Neuronal stem cell (in vitro differentiated cells): ENCODE measurements around the gene TADA2B.

Experiments used
- DNase-seq: peaks from one replicate; pipeline ENCODE4 v3.0.0-alpha.2; 2013; ENCODE audit warnings: low spot score
- H2AFZ ChIP-seq: one replicate; pipeline ENCODE4 v1.6.1; 2013; ENCODE audit warnings: mild to moderate bottlenecking, low read length, inconsistent platforms
- H2AK5ac ChIP-seq: 2 replicates; pipeline ENCODE4 v1.6.1; 2013; ENCODE audit warnings: low read depth, mild to moderate bottlenecking, inconsistent platforms, low read length, moderate library complexity, mixed read lengths
- H2BK120ac ChIP-seq: 2 replicates; pipeline ENCODE4 v1.6.1; 2013; ENCODE audit warnings: low read depth, mild to moderate bottlenecking, inconsistent platforms, low read length, moderate library complexity, mixed read lengths
- H2BK12ac ChIP-seq: one replicate; pipeline ENCODE4 v1.6.1; 2013; ENCODE audit warnings: low read length, inconsistent platforms
- H2BK15ac ChIP-seq: 2 replicates; pipeline ENCODE4 v1.6.1; 2013; ENCODE audit warnings: mild to moderate bottlenecking, low read length, inconsistent platforms, mixed read lengths
- H2BK5ac ChIP-seq: one replicate; pipeline ENCODE4 v1.6.1; 2013; ENCODE audit warnings: inconsistent platforms, mild to moderate bottlenecking, low read length, moderate library complexity
- H3K14ac ChIP-seq: one replicate; pipeline ENCODE4 v1.6.1; 2013; ENCODE audit warnings: low read length, inconsistent platforms
- H3K18ac ChIP-seq: 2 replicates; pipeline ENCODE4 v1.6.1; 2013; ENCODE audit warnings: low read length, inconsistent platforms
- H3K23ac ChIP-seq: 2 replicates; pipeline ENCODE4 v1.6.1; 2013; ENCODE audit warnings: low read depth, mild to moderate bottlenecking, mixed read lengths, low read length, inconsistent platforms; ENCODE audit not compliant: poor library complexity
- H3K27ac ChIP-seq: replicated peaks from 3 replicates; pipeline ENCODE4 v1.5.1; 2013; ENCODE audit warnings: low read length, inconsistent platforms
- H3K27me3 ChIP-seq, 3 experiments: 2 replicates each; pipeline ENCODE4 v1.6.1; 2013; ENCODE audit warnings: low read length in 3 of 3, mild to moderate bottlenecking in 2 of 3, inconsistent platforms in 1 of 3, low read depth in 1 of 3, mixed read lengths in 1 of 3, moderate library complexity in 1 of 3; ENCODE audit not compliant: control insufficient read depth in 3 of 3, insufficient read depth in 3 of 3
- H3K36me3 ChIP-seq, 2 donors: replicated peaks in 1 of 2; 2 replicates each; pipeline ENCODE4 v1.6.1; 2013; ENCODE audit warnings: low read length in 2 of 2; ENCODE audit not compliant: control insufficient read depth in 2 of 2, insufficient read depth in 2 of 2
- H3K4ac ChIP-seq: 2 replicates; pipeline ENCODE4 v1.6.1; 2013; ENCODE audit warnings: inconsistent platforms, mild to moderate bottlenecking, low read length, moderate library complexity
- H3K4me1 ChIP-seq, 2 donors: 1 replicate in 1 of 2; 2 replicates in 1 of 2; pipeline ENCODE4 v1.6.1; 2013; ENCODE audit warnings: low read length in 2 of 2, low read depth in 1 of 2; ENCODE audit not compliant: control insufficient read depth in 2 of 2, insufficient read depth in 1 of 2
- H3K4me2 ChIP-seq: one replicate; pipeline ENCODE4 v1.6.1; 2013; ENCODE audit warnings: mild to moderate bottlenecking, low read length, inconsistent platforms; ENCODE audit not compliant: insufficient read depth, poor library complexity, severe bottlenecking
- H3K4me3 ChIP-seq, 2 donors: 2 replicates each; pipeline ENCODE4 v1.5.1; 2013; ENCODE audit warnings: low read length in 2 of 2, mild to moderate bottlenecking in 2 of 2, inconsistent platforms in 1 of 2, moderate library complexity in 1 of 2
- H3K79me1 ChIP-seq: one replicate; pipeline ENCODE4 v1.6.1; 2013; ENCODE audit warnings: low read depth, mild to moderate bottlenecking, inconsistent platforms, low read length, moderate library complexity
- H3K9ac ChIP-seq: one replicate; pipeline ENCODE4 v1.6.1; 2013; ENCODE audit warnings: mild to moderate bottlenecking, low read depth, low read length, inconsistent platforms; ENCODE audit not compliant: poor library complexity
- H3K9me3 ChIP-seq, 2 donors: replicated peaks in 1 of 2; 2 replicates each; pipeline versions ENCODE3 to v1.6.1; 2013; ENCODE audit warnings: low read length in 2 of 2, mild to moderate bottlenecking in 2 of 2, inconsistent platforms in 1 of 2, low read depth in 1 of 2, mixed read lengths in 1 of 2, moderate library complexity in 1 of 2; ENCODE audit not compliant: control insufficient read depth in 2 of 2, insufficient read depth in 1 of 2
- H4K8ac ChIP-seq: one replicate; pipeline ENCODE4 v1.6.1; 2013; ENCODE audit warnings: low read depth, mild to moderate bottlenecking, inconsistent platforms, low read length, moderate library complexity
- H4K91ac ChIP-seq: one replicate; pipeline ENCODE4 v1.6.1; 2013; ENCODE audit warnings: low read length, low read depth, mild to moderate bottlenecking, inconsistent platforms; ENCODE audit not compliant: poor library complexity
- WGBS, 2 donors: extraction: QIAGEN DNeasy Blood & Tissue Kit; methylation state at CpG; one replicate each; pipeline ENCODE4 v1.1.7; 2013; ENCODE audit warnings: missing lambda C conversion rate in 2 of 2, mixed read lengths in 1 of 2; ENCODE audit not compliant: insufficient read length in 2 of 2, insufficient replicate concordance in 1 of 2; ENCODE audit errors: extremely low coverage in 2 of 2; 5-methylcytosine and 5-hydroxymethylcytosine counted together

The TADA2B gene

DNA sequence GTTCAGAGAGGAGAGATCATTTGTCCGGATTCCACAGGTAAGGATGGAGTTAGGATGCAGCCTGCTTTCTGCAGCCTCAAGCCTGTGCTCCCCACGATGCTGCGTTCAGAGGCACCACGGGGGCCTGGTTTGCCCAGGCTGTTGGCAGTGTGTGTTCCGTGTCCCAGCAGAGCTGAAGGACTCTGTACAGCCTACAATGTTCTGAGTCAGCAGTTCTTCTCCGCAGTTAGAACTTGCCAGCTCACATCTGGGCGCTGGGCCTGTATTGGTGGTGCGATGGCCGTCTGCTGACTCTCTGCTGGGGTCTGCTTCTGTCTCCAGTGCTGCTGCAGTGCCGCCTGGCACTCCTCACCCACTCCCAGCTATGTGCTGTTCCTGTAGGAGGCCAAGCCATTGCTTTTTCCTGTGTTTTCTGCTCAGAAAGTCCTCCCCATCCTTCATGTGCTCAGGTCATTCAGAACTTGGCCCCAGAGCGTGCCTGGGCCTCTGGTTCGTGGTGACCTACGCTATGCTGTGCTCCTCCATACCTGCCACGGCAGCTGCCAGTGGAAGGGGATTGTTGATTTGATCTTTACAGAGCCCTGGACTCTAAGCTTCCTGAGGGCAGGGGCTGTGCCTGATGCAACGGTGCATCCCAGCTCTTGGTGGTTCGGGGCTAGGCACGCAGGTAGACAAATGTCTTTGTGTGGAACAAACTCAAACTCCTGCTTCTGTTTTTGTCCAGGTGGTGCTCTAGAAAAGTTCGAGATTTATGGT, 42.6 kb upstream of the TADA2B start:
- Histone ChIP-seq H3K4me3 (no peak overlapping the region), H3K18ac (no peak overlapping the region), H2BK15ac (no peak overlapping the region), H3K9ac (no peak overlapping the region), H3K14ac (no peak overlapping the region), H2BK5ac (no peak overlapping the region), H2BK12ac (no peak overlapping the region), H2AFZ (no peak overlapping the region), H3K4ac (no peak overlapping the region), H3K27ac (no peak overlapping the region), H3K4me2 (no peak overlapping the region), H2AK5ac (no peak overlapping the region), H3K23ac (peak overlapping the region; percentile 34), H4K8ac (peak overlapping the region; percentile 48), H3K4me1 (no peaks in the 10 kb centered on the region), H3K36me3 (peaks cover 42 to 91% of the 10 kb centered on the region in 2 donors), H3K27me3 (no peaks in the 10 kb centered on the region), H3K79me1 (peaks cover 5% of the 10 kb centered on the region), H4K91ac (no peak overlapping the region), H3K9me3 (no peaks in the 10 kb centered on the region), H2BK120ac (no peak overlapping the region)
- no CpG with 5 or more reads among the region's 18 CpGs for WGBS, 2 donors
- no peak for DNase-seq

DNA sequence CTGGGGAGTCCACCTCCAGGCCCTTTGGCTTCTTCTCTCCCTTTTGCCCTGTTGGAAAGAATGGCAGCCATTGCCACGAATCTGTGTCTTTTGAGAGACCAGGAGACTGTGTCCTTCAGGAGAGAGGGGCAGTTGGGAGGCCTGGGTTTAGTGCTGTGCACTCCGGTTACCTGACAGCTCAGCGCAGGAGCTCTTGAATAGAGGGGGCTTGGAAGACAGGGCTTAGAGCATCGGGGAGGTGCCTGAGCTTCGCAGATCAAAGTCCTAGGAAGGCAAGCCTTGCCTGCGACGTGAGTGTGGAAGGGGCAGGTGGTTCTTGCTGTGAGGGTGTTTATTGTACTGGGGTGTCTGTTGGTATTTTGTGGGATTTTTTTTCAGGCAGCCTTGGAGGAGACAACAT, 41.9 kb upstream of the TADA2B start:
- Histone ChIP-seq H3K9ac (no peak overlapping the region), H2BK120ac (no peak overlapping the region), H4K91ac (no peak overlapping the region), H2AK5ac (no peak overlapping the region), H4K8ac (no peak overlapping the region), H3K4me2 (no peak overlapping the region), H2BK12ac (no peak overlapping the region), H2BK15ac (no peak overlapping the region), H3K9me3 (no peaks in the 10 kb centered on the region), H3K4me1 (no peaks in the 10 kb centered on the region), H3K27ac (no peak overlapping the region), H3K23ac (no peak overlapping the region), H2BK5ac (no peak overlapping the region), H3K79me1 (peaks cover 5% of the 10 kb centered on the region), H3K14ac (no peak overlapping the region), H3K27me3 (no peaks in the 10 kb centered on the region), H3K36me3 (peaks cover 41 to 93% of the 10 kb centered on the region in 2 donors), H3K4me3 (no peak overlapping the region), H2AFZ (no peak overlapping the region), H3K18ac (no peak overlapping the region), H3K4ac (no peak overlapping the region)
- no peak for DNase-seq
- no CpG with 5 or more reads among the region's 7 CpGs for WGBS, 2 donors

DNA sequence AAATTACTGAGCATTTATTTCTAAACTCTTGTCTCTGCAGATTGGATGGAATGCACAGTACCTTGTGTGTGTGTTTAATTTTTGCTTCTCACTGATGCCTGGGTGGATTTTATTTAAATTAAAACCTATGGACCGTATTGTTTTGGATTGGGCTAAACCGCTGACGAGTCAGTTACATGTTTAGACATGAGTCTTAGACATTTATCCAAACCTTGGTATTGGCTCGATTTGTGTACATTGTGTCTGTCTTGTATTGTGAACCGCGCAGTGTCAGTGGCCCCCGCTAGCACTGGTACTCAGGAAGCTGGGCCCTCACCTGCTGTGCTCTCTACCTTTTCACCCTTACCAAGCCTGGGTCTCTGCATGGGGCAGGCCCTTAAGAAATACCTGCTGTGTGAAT, 40.8 kb upstream of the TADA2B start:
- no peak overlapping the region for H2AK5ac ChIP-seq
- no peak overlapping the region for H2BK5ac ChIP-seq
- no peak overlapping the region for H3K18ac ChIP-seq
- no peak overlapping the region for H3K4me3 ChIP-seq
- H4K91ac ChIP-seq: no peak overlapping the region
- no peak overlapping the region for H3K9ac ChIP-seq
- no peak overlapping the region for H3K14ac ChIP-seq
- H3K23ac ChIP-seq: no peak overlapping the region
- no peak overlapping the region for H2BK12ac ChIP-seq
- no peak overlapping the region for H2BK15ac ChIP-seq
- no peak overlapping the region for H3K4ac ChIP-seq
- H3K27me3 ChIP-seq: no peaks in the 10 kb centered on the region
- no peak overlapping the region for H3K4me2 ChIP-seq
- no peak overlapping the region for H2AFZ ChIP-seq
- H3K4me1 ChIP-seq: peaks cover 0 to 4% of the 10 kb centered on the region in 2 donors
- peaks cover 39 to 94% of the 10 kb centered on the region in 2 donors for H3K36me3 ChIP-seq
- no peak for DNase-seq
- no CpG with 5 or more reads among the region's 7 CpGs for WGBS, 2 donors
- H3K9me3 ChIP-seq: no peaks in the 10 kb centered on the region
- no peak overlapping the region for H2BK120ac ChIP-seq
- H4K8ac ChIP-seq: no peak overlapping the region
- H3K79me1 ChIP-seq: peaks cover 5% of the 10 kb centered on the region
- H3K27ac ChIP-seq: no peak overlapping the region

DNA sequence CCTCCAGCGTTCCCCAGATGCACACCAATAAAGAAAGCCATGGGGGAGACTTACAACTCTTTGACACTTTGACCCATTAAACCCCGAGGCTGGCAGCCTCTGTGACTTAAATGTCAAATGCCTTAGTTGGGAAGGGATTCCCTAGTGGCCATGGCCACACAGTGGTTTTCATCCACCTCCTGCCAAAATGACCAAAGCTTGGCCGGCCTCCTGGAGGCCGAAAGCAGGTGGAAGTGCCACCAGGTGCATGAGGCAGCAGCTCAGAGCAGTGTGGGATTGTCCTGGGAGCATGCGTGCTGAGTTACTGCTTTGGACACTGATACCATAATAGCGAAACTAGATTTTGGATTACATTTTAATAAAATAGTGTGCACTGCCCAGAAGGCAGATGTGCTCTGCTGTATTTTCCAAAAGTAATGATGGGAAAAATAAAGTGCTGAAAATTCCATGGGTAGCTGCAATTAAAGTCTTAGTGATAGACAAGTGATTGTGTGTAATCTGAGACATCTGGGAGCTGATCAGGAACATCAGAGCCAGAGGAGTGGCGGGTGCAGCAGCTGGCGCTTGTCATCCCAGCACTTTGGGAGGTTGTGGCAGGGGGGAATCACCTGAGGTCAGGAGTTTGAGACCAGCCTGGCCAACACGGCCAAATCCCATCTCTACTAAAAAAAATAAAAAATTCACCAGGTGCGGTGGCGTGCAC, 39.8 kb upstream of the TADA2B start:
- H3K4ac ChIP-seq: no peak overlapping the region
- no peak overlapping the region for H3K14ac ChIP-seq
- no peak overlapping the region for H2AK5ac ChIP-seq
- H4K8ac ChIP-seq: no peak overlapping the region
- no peaks in the 10 kb centered on the region for H3K9me3 ChIP-seq
- no peak overlapping the region for H3K27ac ChIP-seq
- H2AFZ ChIP-seq: no peak overlapping the region
- no peak for DNase-seq
- no peak overlapping the region for H2BK120ac ChIP-seq
- H3K23ac ChIP-seq: no peak overlapping the region
- peaks cover 7% of the 10 kb centered on the region for H3K79me1 ChIP-seq
- H4K91ac ChIP-seq: no peak overlapping the region
- no peak overlapping the region for H2BK5ac ChIP-seq
- no peak overlapping the region for H3K4me3 ChIP-seq
- no peak overlapping the region for H3K9ac ChIP-seq
- no peaks in the 10 kb centered on the region for H3K27me3 ChIP-seq
- H3K36me3 ChIP-seq: peaks cover 39 to 96% of the 10 kb centered on the region in 2 donors
- H2BK12ac ChIP-seq: no peak overlapping the region
- H3K4me1 ChIP-seq: peaks cover 0 to 10% of the 10 kb centered on the region in 2 donors
- no CpG with 5 or more reads among the region's 11 CpGs for WGBS, 2 donors
- H3K18ac ChIP-seq: no peak overlapping the region
- no peak overlapping the region for H2BK15ac ChIP-seq
- no peak overlapping the region for H3K4me2 ChIP-seq
